ENCODE data around the gene SYNE1. TPM values are rescaled to one million over a fixed set of nuclear protein-coding genes. Genes with fewer than 3 reads are reported as not detected.

Gene SYNE1
- total and polyA plus RNA-seq, 7 donors: 7.2 to 203 (median 86.4) TPM

- no peak for DNase-seq
- Histone ChIP-seq H3K4me3 (no peak overlapping the region), H3K36me3 (peaks cover 0 to 70% (median 25%) of the 10 kb centered on the region in 4 donors), H3K27me3 (no peaks in the 10 kb centered on the region), H3K9me3 (no peaks in the 10 kb centered on the region), H3K27ac (no peak overlapping the region), H3K4me1 (peaks cover 0 to 21% (median 7%) of the 10 kb centered on the region in 4 donors)
- intact Hi-C loops (cut with DNase I): no loop called here
- TF ChIP-seq, protein P1, sequence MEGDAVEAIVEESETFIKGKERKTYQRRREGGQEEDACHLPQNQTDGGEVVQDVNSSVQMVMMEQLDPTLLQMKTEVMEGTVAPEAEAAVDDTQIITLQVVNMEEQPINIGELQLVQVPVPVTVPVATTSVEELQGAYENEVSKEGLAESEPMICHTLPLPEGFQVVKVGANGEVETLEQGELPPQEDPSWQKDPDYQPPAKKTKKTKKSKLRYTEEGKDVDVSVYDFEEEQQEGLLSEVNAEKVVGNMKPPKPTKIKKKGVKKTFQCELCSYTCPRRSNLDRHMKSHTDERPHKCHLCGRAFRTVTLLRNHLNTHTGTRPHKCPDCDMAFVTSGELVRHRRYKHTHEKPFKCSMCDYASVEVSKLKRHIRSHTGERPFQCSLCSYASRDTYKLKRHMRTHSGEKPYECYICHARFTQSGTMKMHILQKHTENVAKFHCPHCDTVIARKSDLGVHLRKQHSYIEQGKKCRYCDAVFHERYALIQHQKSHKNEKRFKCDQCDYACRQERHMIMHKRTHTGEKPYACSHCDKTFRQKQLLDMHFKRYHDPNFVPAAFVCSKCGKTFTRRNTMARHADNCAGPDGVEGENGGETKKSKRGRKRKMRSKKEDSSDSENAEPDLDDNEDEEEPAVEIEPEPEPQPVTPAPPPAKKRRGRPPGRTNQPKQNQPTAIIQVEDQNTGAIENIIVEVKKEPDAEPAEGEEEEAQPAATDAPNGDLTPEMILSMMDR (IDR thresholded peaks at IDR 0.05): no peak
Observed at GRCh38 chr6:152371775-152372174, 265.4 kb downstream of the SYNE1 start.

DNA sequence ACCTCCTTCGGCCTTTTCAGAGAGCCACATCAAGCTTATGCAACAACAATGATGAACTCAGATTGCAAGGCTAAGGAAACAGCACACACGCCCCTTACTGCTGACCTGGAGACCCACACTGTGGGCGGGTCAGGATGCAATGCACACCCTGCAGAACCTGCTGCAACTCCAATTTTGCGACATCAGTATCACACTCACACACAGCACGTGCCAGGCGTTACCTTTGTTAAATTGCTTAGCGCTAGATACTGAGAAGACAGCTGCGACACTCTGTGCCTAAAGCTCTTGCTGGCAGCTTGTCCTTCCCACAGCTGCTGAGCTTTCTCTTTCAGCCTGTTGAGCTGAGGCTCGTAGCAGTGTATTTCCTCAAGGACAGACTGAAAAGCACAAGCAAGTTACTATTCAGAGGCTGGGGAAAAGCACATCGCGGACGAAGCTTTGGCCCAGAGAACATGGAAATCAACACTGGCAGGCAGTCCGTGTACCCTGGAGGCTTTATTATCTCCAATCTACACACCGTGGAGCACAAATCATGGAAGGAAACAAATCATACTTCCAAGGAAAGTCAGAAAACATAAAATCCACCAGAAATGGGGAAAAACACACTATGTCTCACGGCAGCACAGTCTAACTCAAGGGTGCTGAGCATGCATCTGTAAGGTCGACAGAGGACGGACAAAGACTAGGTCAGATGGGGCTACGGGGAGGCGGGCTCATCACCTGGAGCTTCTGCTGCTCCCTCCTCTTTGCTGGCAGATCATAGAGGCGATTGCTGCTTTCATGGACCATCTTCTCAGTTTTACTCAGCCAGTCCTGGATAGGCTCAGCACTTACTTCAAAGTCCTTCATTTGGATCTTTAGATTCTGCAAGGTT, 268.2 kb downstream of the SYNE1 start:
- Histone ChIP-seq H3K4me3 (peak overlapping the region in 1 of 4 donors; percentile 10), H3K36me3 (peaks cover 0 to 76% (median 22%) of the 10 kb centered on the region in 4 donors), H3K27ac (peak overlapping the region; percentile 51 to 59 (median 58)), H3K9me3 (no peaks in the 10 kb centered on the region), H3K4me1 (peaks cover 0 to 16% (median 3%) of the 10 kb centered on the region in 4 donors), H3K27me3 (no peaks in the 10 kb centered on the region)
- intact Hi-C loops (cut with DNase I): no loop called here
- 59 to 70% methylated on average over 20 of the region's 20 CpGs for whole genome bisulfite sequencing, 2 donors
- DNase-seq: peak; percentile 80
- TF ChIP-seq, protein P1 (IDR thresholded peaks at IDR 0.05): no peak
- TF ChIP-seq POLR2A (IDR thresholded peaks at IDR 0.05): no peak
- peak in 1 of 4 donors; percentile 5 for TF ChIP-seq POLR2AphosphoS5 (IDR thresholded peaks at IDR 0.05)

GRCh38 chr6:152364866-152365265, 272.3 kb downstream of the SYNE1 start:
- H3K4me1 ChIP-seq: peaks cover 0 to 8% (median 0%) of the 10 kb centered on the region in 4 donors
- WGBS, 2 donors: 50 to 68% methylated on average over 2 of the region's 2 CpGs
- TF ChIP-seq POLR2A (IDR thresholded peaks at IDR 0.05) (no peak), POLR2AphosphoS5 (IDR thresholded peaks at IDR 0.05) (no peak), EP300 (IDR thresholded peaks at IDR 0.05) (no peak)
- TF ChIP-seq, protein P1 (IDR thresholded peaks at IDR 0.05): no peak
- H3K9me3 ChIP-seq: no peaks in the 10 kb centered on the region
- no peak for DNase-seq
- H3K4me3 ChIP-seq: no peak overlapping the region
- H3K27me3 ChIP-seq: no peaks in the 10 kb centered on the region
- intact Hi-C loops (cut with DNase I): no loop called here
- H3K36me3 ChIP-seq: peaks cover 14 to 81% (median 36%) of the 10 kb centered on the region in 4 donors
- H3K27ac ChIP-seq: no peak overlapping the region

GRCh38 chr6:152360034-152360433, 277.1 kb downstream of the SYNE1 start:
- intact Hi-C loops (cut with DNase I): no loop called here
- DNase-seq: no peak
- H3K27me3 ChIP-seq: no peaks in the 10 kb centered on the region
- H3K4me3 ChIP-seq: no peak overlapping the region
- peaks cover 25 to 76% (median 46%) of the 10 kb centered on the region in 4 donors for H3K36me3 ChIP-seq
- no peak overlapping the region for H3K27ac ChIP-seq
- H3K9me3 ChIP-seq: no peaks in the 10 kb centered on the region
- TF ChIP-seq POLR2A (IDR thresholded peaks at IDR 0.05) (no peak), POLR2AphosphoS5 (IDR thresholded peaks at IDR 0.05) (no peak), EP300 (IDR thresholded peaks at IDR 0.05) (no peak)
- TF ChIP-seq, protein P1 (IDR thresholded peaks at IDR 0.05): no peak
- WGBS, 2 donors: 86 to 92% methylated on average over 6 of the region's 6 CpGs
- H3K4me1 ChIP-seq: no peaks in the 10 kb centered on the region

Measured in sigmoid colon (tissue), 7 donors.